ENCODE data around the gene SNX27. TPM values are rescaled to one million over a fixed set of nuclear protein-coding genes. Genes with fewer than 3 reads are reported as not detected.
A peak's percentile ranks its signal among the peaks of the same experiment; 100 is the strongest.

SNX27 gene
- 33.9 and 35.5 TPM in 2 replicates for total RNA-seq
- long read RNA-seq, full-length matches to known transcripts, result 1 of 28 reads
- long read RNA-seq, partial matches to known transcripts, result 0 of 28 reads
- long read RNA-seq, other reads (novel, unspliced or antisense), result 27 of 28 reads

- TF ChIP-seq CTCF (IDR thresholded peaks at IDR 0.05), result no peak
- Mint-ChIP-seq H3K9me3 (ENCODE audit: unreplicated experiment) (no peaks in the 10 kb centered on the region), H3K36me3 (ENCODE audit: unreplicated experiment) (no peaks in the 10 kb centered on the region), H3K27ac (ENCODE audit: unreplicated experiment) (peak within 1 kb of the TSS; percentile 92), H3K27me3 (ENCODE audit: unreplicated experiment) (no peaks in the 10 kb centered on the region), H3K4me1 (ENCODE audit: unreplicated experiment) (peaks cover 53% of the 10 kb centered on the region), H3K4me3 (ENCODE audit: unreplicated experiment) (peak within 1 kb of the TSS; percentile 99)
- DNase-seq (ENCODE audit: extremely low spot score, unreplicated experiment), result peak; percentile 93
These were observed at the start of gene SNX27 for GRCh38 chr1:151611832-151612500. Gene SNX27, plus strand, starts transcription at chr1:151612050. Its CDS starts 152 bp downstream, at chr1:151612202.

GRCh38 chr1:151562661-151563060 is 49.2 kb upstream of the SNX27 start:
- Mint-ChIP-seq H3K4me1 (ENCODE audit: unreplicated experiment) (peaks cover 3% of the 10 kb centered on the region), H3K27me3 (ENCODE audit: unreplicated experiment) (no peaks in the 10 kb centered on the region), H3K9me3 (ENCODE audit: unreplicated experiment) (no peaks in the 10 kb centered on the region), H3K4me3 (ENCODE audit: unreplicated experiment) (no peak overlapping the region), H3K27ac (ENCODE audit: unreplicated experiment) (no peak overlapping the region), H3K36me3 (ENCODE audit: unreplicated experiment) (peaks cover 10% of the 10 kb centered on the region)
- no peak for TF ChIP-seq CTCF (IDR thresholded peaks at IDR 0.05)
- no peak for DNase-seq (ENCODE audit: extremely low spot score, unreplicated experiment)

DNA sequence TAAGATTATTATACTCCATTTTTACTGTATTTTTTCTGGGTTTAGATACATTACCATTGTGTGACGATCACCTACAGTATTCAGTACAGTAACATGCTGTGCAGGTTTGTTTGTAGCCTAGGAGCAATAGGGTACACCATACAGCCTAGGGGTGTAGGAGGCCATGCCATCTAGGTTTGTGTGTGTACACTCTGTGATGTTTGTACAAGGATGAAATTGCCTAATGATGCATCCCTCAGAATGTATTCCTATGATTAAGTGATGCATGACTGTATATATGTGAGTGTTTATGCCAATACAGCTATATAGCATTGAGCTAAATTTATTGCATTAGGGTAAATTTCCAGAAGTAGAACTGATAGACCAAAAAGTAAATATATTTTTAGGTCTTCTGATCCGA is 48.5 kb upstream of the SNX27 start:
- H3K4me1 Mint-ChIP-seq (ENCODE audit: unreplicated experiment), result peaks cover 6% of the 10 kb centered on the region
- TF ChIP-seq CTCF (IDR thresholded peaks at IDR 0.05), result no peak
- H3K36me3 Mint-ChIP-seq (ENCODE audit: unreplicated experiment), result peaks cover 12% of the 10 kb centered on the region
- H3K27ac Mint-ChIP-seq (ENCODE audit: unreplicated experiment), result no peak overlapping the region
- no peak overlapping the region for H3K4me3 Mint-ChIP-seq (ENCODE audit: unreplicated experiment)
- H3K9me3 Mint-ChIP-seq (ENCODE audit: unreplicated experiment), result no peaks in the 10 kb centered on the region
- H3K27me3 Mint-ChIP-seq (ENCODE audit: unreplicated experiment), result no peaks in the 10 kb centered on the region
- no peak for DNase-seq (ENCODE audit: extremely low spot score, unreplicated experiment)

DNA sequence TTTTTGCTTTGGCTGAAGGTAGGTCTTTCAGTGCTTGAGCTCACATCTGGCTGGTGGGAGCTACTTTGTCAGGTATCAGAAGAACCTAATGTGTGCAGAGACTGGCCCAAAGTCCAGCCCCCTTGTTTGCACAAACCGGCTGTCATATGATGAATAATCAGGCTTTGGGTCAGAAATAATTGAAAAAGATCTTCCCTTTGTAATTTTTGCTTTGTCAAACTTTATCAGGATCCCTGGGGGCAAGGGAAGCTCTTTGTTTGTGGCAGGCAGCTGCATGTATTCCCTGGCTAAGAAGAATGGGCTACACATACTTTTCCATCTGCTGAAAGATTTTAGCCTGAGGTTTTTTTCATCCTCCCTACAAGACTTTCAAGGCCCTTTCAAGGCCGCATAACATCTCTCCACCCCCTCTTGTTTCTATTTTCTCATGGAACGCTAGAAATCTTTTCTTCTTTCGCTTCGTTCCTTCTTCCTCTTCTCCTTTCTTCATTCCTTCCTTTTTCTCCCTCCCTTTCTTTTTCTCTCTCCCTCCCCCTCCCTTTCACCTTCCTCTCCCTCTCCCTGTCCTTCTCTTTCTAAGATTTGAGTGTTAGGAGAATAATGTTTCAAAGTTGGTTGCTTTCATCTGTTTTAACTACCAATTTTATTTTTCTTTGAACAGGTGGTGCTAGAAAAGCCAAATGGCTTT is 46.2 kb upstream of the SNX27 start:
- no peak for TF ChIP-seq CTCF (IDR thresholded peaks at IDR 0.05)
- peaks cover 4% of the 10 kb centered on the region for H3K4me1 Mint-ChIP-seq (ENCODE audit: unreplicated experiment)
- peak overlapping the region; percentile 31 for H3K27ac Mint-ChIP-seq (ENCODE audit: unreplicated experiment)
- H3K36me3 Mint-ChIP-seq (ENCODE audit: unreplicated experiment), result peaks cover 12% of the 10 kb centered on the region
- H3K27me3 Mint-ChIP-seq (ENCODE audit: unreplicated experiment), result no peaks in the 10 kb centered on the region
- no peak for DNase-seq (ENCODE audit: extremely low spot score, unreplicated experiment)
- H3K9me3 Mint-ChIP-seq (ENCODE audit: unreplicated experiment), result no peaks in the 10 kb centered on the region
- H3K4me3 Mint-ChIP-seq (ENCODE audit: unreplicated experiment), result no peak overlapping the region

- H3K4me1 Mint-ChIP-seq (ENCODE audit: unreplicated experiment), result peaks cover 4% of the 10 kb centered on the region
- peaks cover 18% of the 10 kb centered on the region for H3K36me3 Mint-ChIP-seq (ENCODE audit: unreplicated experiment)
- TF ChIP-seq CTCF (IDR thresholded peaks at IDR 0.05), result no peak
- no peaks in the 10 kb centered on the region for H3K9me3 Mint-ChIP-seq (ENCODE audit: unreplicated experiment)
- no peak for DNase-seq (ENCODE audit: extremely low spot score, unreplicated experiment)
- no peak overlapping the region for H3K4me3 Mint-ChIP-seq (ENCODE audit: unreplicated experiment)
- H3K27ac Mint-ChIP-seq (ENCODE audit: unreplicated experiment), result peak overlapping the region; percentile 0
- H3K27me3 Mint-ChIP-seq (ENCODE audit: unreplicated experiment), result no peaks in the 10 kb centered on the region
These were observed 43.2 kb upstream of the SNX27 start for GRCh38 chr1:151568626-151569088.

All from osteocyte (in vitro differentiated cells).